Hematopoietic multipotent progenitor cell treated with erythropoietin and hydrocortisone succinate and interleukin-3 and kit ligand, for 15 days (in vitro differentiated cells): Measurements from ENCODE around the gene USP25.

Experiments
- DNase-seq: peaks from one replicate; pipeline ENCODE4 v3.0.0-alpha.2; 2015; ENCODE audit warnings: low spot score

USP25 gene, protein sequence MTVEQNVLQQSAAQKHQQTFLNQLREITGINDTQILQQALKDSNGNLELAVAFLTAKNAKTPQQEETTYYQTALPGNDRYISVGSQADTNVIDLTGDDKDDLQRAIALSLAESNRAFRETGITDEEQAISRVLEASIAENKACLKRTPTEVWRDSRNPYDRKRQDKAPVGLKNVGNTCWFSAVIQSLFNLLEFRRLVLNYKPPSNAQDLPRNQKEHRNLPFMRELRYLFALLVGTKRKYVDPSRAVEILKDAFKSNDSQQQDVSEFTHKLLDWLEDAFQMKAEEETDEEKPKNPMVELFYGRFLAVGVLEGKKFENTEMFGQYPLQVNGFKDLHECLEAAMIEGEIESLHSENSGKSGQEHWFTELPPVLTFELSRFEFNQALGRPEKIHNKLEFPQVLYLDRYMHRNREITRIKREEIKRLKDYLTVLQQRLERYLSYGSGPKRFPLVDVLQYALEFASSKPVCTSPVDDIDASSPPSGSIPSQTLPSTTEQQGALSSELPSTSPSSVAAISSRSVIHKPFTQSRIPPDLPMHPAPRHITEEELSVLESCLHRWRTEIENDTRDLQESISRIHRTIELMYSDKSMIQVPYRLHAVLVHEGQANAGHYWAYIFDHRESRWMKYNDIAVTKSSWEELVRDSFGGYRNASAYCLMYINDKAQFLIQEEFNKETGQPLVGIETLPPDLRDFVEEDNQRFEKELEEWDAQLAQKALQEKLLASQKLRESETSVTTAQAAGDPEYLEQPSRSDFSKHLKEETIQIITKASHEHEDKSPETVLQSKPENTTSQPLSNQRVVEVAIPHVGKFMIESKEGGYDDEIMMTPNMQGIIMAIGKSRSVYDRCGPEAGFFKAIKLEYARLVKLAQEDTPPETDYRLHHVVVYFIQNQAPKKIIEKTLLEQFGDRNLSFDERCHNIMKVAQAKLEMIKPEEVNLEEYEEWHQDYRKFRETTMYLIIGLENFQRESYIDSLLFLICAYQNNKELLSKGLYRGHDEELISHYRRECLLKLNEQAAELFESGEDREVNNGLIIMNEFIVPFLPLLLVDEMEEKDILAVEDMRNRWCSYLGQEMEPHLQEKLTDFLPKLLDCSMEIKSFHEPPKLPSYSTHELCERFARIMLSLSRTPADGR

GRCh38 chr21:15729674-15730483, at the start of gene USP25:
Gene USP25 (plus strand): TSS chr21:15729982. CDS start chr21:15730394, 412 bp downstream.
- peak; percentile 90 for DNase-seq

DNA sequence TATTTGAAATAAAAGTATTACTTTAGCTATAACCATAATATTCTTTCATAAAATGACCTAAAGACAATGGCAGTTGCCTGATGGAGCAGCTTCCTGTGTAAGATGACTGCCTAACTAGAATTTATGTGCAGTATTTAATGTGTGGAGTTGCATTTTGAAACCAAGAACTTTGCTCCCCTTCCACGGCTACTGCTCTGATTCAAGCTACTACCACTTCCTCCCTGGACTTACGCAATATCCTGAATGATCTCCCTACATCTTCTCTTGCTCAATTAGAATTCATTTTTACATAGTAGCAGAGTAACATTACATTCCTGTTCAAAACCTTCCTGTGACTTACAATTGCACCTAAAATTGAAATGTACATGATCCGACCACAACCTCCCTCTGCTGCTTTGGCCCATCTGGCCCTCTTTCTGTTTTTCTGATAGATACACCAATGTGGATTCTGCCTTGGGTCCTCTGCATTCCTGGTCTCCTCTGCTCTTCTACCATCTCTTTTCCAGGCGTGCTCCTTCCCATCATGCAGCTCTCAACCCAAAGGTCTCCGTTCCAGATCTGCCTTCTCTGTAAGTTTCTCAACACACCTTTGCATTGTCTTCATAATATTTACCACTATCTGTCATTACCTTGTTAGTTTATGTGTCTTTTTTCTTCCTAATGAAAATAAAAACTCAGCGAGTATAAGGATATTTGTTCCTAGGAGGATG, 47.4 kb upstream of the USP25 start:
- DNase-seq: no peak

GRCh38 chr21:15682977-15683376, 46.8 kb upstream of the USP25 start:
- no peak for DNase-seq

GRCh38 chr21:15686506-15686905, 43.3 kb upstream of the USP25 start:
- DNase-seq: no peak

DNA sequence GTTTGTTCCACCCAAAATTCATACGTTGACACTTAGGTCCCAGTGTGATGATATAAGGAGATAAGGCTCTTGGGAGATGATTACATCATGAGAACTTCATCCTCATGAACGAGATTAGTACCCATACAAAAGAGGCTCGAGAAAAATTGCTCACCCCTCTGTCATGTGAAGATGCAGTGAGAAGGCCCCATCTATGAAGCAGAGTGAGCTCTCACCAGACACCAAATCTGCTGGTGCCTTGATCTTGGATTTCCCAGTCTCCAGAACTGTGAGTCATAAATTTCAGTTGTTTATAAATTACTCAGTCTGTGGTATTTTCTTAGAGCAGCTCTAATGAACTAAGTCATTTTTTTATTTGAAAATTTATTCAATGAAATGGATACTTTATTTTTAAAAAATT, 42.6 kb upstream of the USP25 start:
- DNase-seq: no peak

DNA sequence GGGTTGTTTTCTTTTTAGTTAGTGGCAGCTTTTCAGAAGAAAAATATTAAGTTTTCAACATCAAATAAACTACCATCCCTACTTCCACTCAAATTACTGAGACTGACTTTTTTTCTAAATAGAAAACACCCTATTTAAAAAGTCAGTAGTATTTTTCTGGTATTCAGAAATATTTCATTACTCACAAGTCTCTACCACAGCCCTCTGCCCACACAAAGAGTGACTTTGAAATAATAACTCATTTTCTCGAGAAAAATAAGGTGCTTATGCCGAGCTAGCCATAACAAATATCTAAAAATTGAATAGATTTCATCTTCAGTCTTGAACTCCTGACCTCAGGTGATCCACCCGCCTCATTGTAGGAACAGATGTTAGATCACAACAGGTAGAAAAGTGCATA, 41.8 kb upstream of the USP25 start:
- no peak for DNase-seq

DNA sequence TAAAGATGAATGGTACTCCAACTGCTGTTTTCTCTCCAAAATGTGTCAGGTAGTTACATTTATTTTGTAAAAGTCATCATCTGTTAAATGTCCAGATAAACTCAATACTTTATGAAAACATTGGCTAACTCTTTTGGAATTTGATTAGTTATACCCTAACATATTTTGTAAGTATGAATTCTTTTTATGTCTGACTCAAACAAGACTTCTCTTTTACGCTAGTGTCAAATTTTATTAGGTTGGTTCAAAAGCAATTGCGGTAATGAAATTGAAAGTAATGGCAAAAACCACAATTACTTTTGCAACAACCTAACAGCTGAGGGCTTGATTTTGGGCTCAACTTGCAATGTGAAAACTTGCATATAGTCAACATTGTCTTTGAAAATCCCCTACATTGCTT, 41.0 kb upstream of the USP25 start:
- DNase-seq: no peak

GRCh38 chr21:15692711-15693110, 37.1 kb upstream of the USP25 start:
- no peak for DNase-seq

DNA sequence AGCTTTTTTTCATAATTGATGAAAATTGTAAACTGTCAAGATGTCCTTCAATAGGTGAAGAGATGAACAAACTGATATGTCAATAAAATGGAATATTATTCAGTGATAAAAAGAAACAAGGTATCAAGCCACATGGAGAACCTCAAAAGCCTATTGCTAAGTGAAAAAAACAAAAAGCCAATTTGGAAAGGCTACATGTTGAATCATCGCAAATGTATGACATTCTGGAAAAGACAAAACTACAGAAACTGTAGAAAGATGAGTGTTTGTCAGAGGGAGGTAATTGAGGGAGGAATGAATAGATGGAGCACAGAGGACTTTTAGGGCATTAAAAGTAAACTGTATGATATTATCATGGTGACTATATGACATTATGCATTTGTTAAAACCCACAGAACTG, 34.5 kb upstream of the USP25 start:
- no peak for DNase-seq

- no peak for DNase-seq
These were observed 28.0 kb upstream of the USP25 start for GRCh38 chr21:15701830-15702229.

- no peak for DNase-seq
These were observed 25.9 kb upstream of the USP25 start for GRCh38 chr21:15703932-15704331.

DNA sequence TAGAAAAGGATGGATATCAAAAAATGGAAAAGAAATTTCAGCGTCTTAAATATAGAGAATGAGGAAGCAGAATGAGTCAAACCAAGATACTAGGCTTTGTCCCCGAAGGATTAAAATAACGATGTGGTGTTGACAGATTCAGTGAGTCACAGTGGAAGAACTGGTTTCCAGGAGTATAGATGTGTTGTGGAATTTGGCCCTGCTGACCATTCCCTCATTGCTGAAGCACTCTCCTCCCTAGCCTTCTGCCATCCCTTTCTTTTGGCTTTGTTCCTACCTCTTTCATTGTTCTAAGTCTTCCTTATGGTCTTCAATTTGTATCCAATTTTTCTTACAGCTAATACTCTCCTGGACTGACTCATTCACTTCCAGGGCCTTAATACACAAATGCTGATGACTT, 23.1 kb upstream of the USP25 start:
- no peak for DNase-seq

- no peak for DNase-seq
These were observed 16.4 kb upstream of the USP25 start for GRCh38 chr21:15713412-15713811.

GRCh38 chr21:15718711-15719110, 11.1 kb upstream of the USP25 start:
- no peak for DNase-seq

DNA sequence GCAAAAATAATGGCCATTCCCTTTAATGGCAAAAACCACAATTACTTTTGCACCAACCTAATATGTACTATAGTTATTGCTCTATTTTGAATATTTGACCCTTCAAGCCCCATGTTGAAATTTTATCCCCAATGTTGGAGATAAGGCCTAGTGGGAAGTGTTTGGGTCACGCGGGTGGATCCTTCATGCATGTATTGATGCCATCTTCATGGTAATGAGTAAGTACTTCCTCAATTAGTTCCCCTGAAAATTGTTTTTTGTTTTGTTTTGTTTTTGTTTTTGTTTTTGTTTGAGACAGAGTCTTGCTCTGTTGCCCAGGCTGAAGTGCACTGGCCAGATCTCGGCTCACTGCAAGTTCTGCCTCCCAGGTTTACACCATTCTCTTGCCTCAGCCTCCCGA, 9.8 kb upstream of the USP25 start:
- no peak for DNase-seq

- DNase-seq: no peak
These were observed 7.0 kb upstream of the USP25 start for GRCh38 chr21:15722591-15723324.

- no peak for DNase-seq
These were observed 3.8 kb upstream of the USP25 start for GRCh38 chr21:15725949-15726348.

DNA sequence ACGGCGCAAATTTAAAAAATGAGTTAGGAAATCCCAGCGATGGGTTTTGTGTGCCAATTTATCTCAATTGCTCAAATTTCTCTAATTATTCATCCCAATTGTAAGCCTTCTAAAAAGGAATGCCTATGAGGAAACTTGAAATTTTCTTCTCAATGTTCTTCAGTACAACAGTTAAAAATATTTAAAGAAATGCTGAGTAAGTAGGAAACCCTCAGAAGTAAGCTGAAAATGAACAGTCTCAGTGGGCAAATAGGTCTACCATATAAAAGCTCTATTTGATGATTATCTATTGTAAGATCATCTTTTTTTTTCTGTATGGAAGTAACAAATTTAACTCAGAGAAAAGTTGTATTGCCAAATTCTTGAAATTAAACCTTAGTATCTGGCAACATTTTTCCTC, 1.7 kb upstream of the USP25 start:
- no peak for DNase-seq

DNA sequence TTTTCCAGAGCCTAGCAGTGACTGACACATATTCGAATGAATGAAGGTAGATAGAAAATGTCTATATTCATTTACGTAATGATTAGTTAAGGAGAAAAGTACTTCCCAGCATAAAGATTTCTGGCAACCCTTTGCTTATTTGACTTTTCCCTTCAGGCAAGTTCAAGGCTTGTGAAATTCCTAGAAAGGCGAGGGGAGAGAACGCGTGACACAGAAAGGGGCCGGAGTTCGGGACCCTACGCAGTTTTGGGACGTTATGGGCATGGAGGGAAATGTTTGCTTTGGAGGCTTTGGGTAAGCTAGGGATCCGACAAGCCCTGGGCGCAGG, 472 bp upstream of the USP25 start:
- DNase-seq: no peak

- no peak for DNase-seq
These were observed 881 bp downstream of the USP25 start for GRCh38 chr21:15730484-15731242.
